Smooth muscle cell (in vitro differentiated cells): ENCODE data around the gene C5orf52. TPM values are rescaled to one million over a fixed set of nuclear protein-coding genes. Genes with fewer than 3 reads are reported as not detected.

Experiments used
- DNase-seq: peaks from one replicate; lab custom pipeline; 2025; ENCODE audit not compliant: unreplicated experiment; lab: John Stamatoyannopoulos, UW
- H2AFZ ChIP-seq: fragments of 200-600 bp; sonication (generic); 2 replicates; pipeline ENCODE4 v1.6.0; 2016; ENCODE audit warnings: antibody characterized with exemption, low read depth, mild to moderate bottlenecking
- H3F3A ChIP-seq: fragments of 200-600 bp; sonication (generic); 2 replicates; pipeline ENCODE4 v1.6.0; 2017; ENCODE audit warnings: antibody characterized with exemption, low read depth
- H3K27ac ChIP-seq: fragments of 200-600 bp; sonication (generic); 2 replicates; pipeline ENCODE4 v1.5.1; 2016; ENCODE audit warnings: low read depth, mild to moderate bottlenecking
- H3K27me3 ChIP-seq: fragments of 200-600 bp; sonication (generic); 2 replicates; pipeline ENCODE4 v1.6.1; 2016; ENCODE audit warnings: low read depth, mild to moderate bottlenecking
- H3K36me3 ChIP-seq: fragments of 200-600 bp; sonication (generic); 2 replicates; pipeline ENCODE4 v1.5.1; 2016; ENCODE audit warnings: low read depth
- H3K4me1 ChIP-seq: fragments of 200-600 bp; sonication (generic); 2 replicates; pipeline ENCODE4 v1.5.1; 2016; ENCODE audit warnings: low read depth
- H3K4me2 ChIP-seq: fragments of 200-600 bp; sonication (generic); 2 replicates; pipeline ENCODE4 v1.6.0; 2016; ENCODE audit warnings: mild to moderate bottlenecking
- H3K4me3 ChIP-seq: fragments of 200-600 bp; sonication (generic); 2 replicates; pipeline ENCODE4 v1.5.1; 2016; ENCODE audit warnings: mild to moderate bottlenecking
- H3K79me2 ChIP-seq: fragments of 200-600 bp; sonication (generic); 2 replicates; pipeline ENCODE4 v1.6.0; 2016; ENCODE audit warnings: low read depth, mild to moderate bottlenecking
- H3K9ac ChIP-seq: fragments of 200-600 bp; sonication (generic); 2 replicates; pipeline ENCODE4 v1.6.0; 2016; ENCODE audit warnings: low read depth
- H3K9me3 ChIP-seq: fragments of 200-600 bp; sonication (generic); replicated peaks from 2 replicates; pipeline ENCODE4 v1.5.1; 2016; ENCODE audit warnings: low read depth
- H4K20me1 ChIP-seq: fragments of 200-600 bp; sonication (generic); 2 replicates; pipeline ENCODE4 v1.6.0; 2016; ENCODE audit warnings: low read depth
- WGBS: methylation state at CpG from one replicate; pipeline ENCODE4 v1.1.7; 2016; ENCODE audit warnings: low lambda C conversion rate; 5-methylcytosine and 5-hydroxymethylcytosine counted together
- polyA plus RNA-seq: library from polyadenylated mRNA; unstranded; fragments of >200 nt; fragmentation: Nextera tagmentation; extraction: Ambion mirVana; gene quantifications from 2 replicates; pipeline ENCODE4 v1.2.1, GENCODE V29; 2016
- total RNA-seq: library from RNA; depleted of rRNA; stranded (reverse); fragments of >200 nt; gene quantifications from 2 replicates; pipeline ENCODE4 v1.2.3, GENCODE V29; 2014
- TF ChIP-seq, protein P1 (sequence below): fragments of 200-600 bp; sonication (generic); IDR thresholded peaks from 2 replicates; pipeline ENCODE4 v1.5.1; 2017; ENCODE audit warnings: borderline replicate concordance, mild to moderate bottlenecking, antibody characterized with exemption; ENCODE audit not compliant: insufficient read depth, poor library complexity, severe bottlenecking

Gene C5orf52
- total and polyA plus RNA-seq, 2 experiments from 2014 or later = not detected

DNA sequence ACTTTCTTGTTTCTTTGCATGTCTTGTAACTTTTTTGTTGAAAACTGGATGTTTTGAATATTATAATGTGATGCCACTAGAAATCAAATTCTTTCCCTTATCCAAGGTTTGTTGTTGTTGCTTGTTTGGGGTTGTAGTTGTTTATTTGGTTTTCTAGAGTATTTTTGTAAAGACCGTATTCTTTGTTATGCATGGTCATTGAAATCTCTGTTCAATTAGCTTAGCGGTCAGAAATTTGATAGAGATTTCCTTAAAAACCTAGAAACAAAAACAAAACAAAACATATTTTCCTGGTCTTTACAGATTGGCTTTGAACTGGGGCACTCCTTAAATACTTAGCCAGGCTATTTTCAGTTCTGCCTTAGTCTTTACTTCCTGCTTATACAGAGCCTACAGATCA is 41.0 kb upstream of the C5orf52 start:
- no peak overlapping the region for H3K9ac ChIP-seq
- DNase-seq = no peak
- 97% methylated on average over 2 of the region's 2 CpGs for WGBS
- H3F3A ChIP-seq = no peaks in the 10 kb centered on the region
- H3K4me3 ChIP-seq = no peak overlapping the region
- TF ChIP-seq, protein P1, sequence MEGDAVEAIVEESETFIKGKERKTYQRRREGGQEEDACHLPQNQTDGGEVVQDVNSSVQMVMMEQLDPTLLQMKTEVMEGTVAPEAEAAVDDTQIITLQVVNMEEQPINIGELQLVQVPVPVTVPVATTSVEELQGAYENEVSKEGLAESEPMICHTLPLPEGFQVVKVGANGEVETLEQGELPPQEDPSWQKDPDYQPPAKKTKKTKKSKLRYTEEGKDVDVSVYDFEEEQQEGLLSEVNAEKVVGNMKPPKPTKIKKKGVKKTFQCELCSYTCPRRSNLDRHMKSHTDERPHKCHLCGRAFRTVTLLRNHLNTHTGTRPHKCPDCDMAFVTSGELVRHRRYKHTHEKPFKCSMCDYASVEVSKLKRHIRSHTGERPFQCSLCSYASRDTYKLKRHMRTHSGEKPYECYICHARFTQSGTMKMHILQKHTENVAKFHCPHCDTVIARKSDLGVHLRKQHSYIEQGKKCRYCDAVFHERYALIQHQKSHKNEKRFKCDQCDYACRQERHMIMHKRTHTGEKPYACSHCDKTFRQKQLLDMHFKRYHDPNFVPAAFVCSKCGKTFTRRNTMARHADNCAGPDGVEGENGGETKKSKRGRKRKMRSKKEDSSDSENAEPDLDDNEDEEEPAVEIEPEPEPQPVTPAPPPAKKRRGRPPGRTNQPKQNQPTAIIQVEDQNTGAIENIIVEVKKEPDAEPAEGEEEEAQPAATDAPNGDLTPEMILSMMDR = no peak
- peaks cover 3% of the 10 kb centered on the region for H3K9me3 ChIP-seq
- no peaks in the 10 kb centered on the region for H4K20me1 ChIP-seq
- no peak overlapping the region for H2AFZ ChIP-seq
- no peaks in the 10 kb centered on the region for H3K27me3 ChIP-seq
- H3K27ac ChIP-seq = no peak overlapping the region
- no peaks in the 10 kb centered on the region for H3K4me1 ChIP-seq
- H3K79me2 ChIP-seq = no peaks in the 10 kb centered on the region
- no peaks in the 10 kb centered on the region for H3K36me3 ChIP-seq
- no peak overlapping the region for H3K4me2 ChIP-seq

DNA sequence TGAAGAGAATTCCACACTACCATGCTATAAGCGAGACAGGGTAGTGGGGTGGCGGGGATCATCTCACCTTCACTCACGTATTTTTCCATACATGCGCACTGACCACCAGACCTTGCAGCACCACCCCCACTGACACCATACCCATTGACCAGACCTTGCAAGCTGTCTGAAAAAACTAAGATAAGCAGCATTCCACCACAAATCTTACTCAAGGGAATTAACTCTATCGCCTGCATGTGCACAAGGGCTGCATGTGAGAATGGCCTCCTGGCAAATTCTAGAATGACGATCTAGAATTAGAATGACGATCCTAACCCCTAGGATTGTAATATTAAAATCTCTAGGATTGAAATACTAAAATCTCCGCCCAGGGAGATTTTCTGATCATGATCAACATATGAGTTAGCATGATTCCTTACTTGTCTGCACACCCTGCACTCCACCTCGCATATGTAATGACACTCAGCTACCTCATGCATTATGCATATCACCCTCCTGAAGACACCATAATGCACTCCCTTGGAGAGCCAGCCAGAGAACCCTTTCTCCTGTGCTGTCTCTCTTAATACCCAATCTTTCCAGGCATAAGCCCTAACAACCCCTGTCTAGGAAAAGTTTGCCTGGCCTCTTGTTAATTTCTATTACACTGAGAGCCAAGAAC is 30.8 kb upstream of the C5orf52 start:
- Histone ChIP-seq H3K27me3 (no peaks in the 10 kb centered on the region), H3K79me2 (no peaks in the 10 kb centered on the region), H3K4me1 (no peaks in the 10 kb centered on the region), H2AFZ (no peak overlapping the region), H3K4me2 (no peak overlapping the region), H3K27ac (no peak overlapping the region), H3K36me3 (no peaks in the 10 kb centered on the region), H3K9me3 (no peaks in the 10 kb centered on the region), H3K9ac (no peak overlapping the region), H3F3A (no peaks in the 10 kb centered on the region), H3K4me3 (no peak overlapping the region), H4K20me1 (no peaks in the 10 kb centered on the region)
- DNase-seq = no peak
- TF ChIP-seq, protein P1 = no peak
- WGBS = 84% methylated on average over 9 of the region's 9 CpGs

DNA sequence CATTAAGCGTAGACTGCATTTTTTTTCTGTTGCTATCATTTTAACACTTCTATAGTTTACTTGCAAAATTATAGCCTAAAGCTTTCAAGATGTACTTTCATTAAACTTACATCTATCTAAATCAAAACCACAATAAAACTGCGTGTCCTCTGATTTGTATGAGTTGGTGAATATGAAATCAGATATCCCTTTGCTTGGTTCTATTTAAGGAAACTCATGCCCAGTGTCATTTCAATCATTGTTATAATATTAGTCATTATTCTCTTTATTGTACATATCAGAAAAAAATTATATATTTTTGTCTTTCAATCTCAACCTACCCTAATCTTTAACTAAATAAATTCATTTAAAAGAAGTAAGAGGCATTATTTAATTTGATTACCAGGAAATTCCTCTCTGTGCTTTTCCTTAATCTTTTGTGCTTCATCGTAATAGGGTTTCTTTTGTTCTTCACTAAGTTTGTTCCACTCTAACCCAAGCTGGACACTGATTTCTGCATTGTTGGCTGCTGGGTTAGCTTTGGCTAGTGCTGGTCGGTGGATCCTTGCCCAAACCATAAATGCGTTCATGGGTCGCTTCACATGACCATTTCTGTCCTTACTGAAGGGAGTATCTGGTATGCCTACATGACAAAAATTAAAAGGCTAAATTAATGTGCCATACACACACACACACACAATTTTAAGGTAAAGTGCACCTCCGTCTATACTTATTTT is 22.9 kb upstream of the C5orf52 start:
- Histone ChIP-seq H3K4me3 (no peak overlapping the region), H4K20me1 (no peaks in the 10 kb centered on the region), H3K4me2 (no peak overlapping the region), H3F3A (no peaks in the 10 kb centered on the region), H2AFZ (no peak overlapping the region), H3K79me2 (no peaks in the 10 kb centered on the region), H3K9ac (no peak overlapping the region), H3K4me1 (no peaks in the 10 kb centered on the region), H3K9me3 (no peaks in the 10 kb centered on the region), H3K36me3 (no peaks in the 10 kb centered on the region), H3K27ac (no peak overlapping the region), H3K27me3 (no peaks in the 10 kb centered on the region)
- DNase-seq = no peak
- TF ChIP-seq, protein P1 = no peak
- WGBS = 96% methylated on average over 7 of the region's 7 CpGs
